ENCODE measurements around the gene MALT1. TPM values are rescaled to one million over a fixed set of nuclear protein-coding genes. Genes with fewer than 3 reads are reported as not detected.

MALT1 gene
- total RNA-seq, 1 donor from 2014 or later: 14.5 TPM

DNA sequence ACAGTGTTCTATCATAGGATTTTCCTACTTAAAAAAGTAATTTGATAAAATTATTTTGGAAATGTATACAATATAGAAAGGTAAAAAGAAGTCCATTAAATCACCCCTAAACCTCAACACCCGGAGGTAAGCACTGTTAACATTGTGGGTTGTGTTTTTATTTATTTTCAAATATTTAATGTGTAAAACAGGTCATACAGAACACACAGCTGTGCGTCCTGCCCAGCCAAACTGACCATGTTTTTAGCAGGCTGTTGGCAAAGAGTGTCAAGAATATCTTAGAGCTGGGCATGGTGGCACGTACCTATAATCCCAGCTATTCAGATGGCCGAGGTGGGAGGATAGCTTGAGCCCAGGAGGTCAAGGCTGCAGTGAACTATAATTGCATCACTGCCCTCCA lies 114.6 kb downstream of the MALT1 start:
- Histone ChIP-seq H3K27me3 (no peaks in the 10 kb centered on the region), H3K36me3 (no peaks in the 10 kb centered on the region), H3K4me3 (no peak overlapping the region), H3K9me3 (no peaks in the 10 kb centered on the region), H3K27ac (peak overlapping the region; percentile 90 to 94), H3K4me1 (peaks cover 16 to 21% of the 10 kb centered on the region in 2 donors)
- intact Hi-C loops (cut with DNase I): loop anchor here (5.0 kb wide), 2 partner anchors 71 to 191 kb away; no protein-coding TSS in a partner anchor
- TF ChIP-seq CTCF (IDR thresholded peaks at IDR 0.05): no peak
- DNase-seq (ENCODE audit: low spot score in 2 of 2): no peak

DNA sequence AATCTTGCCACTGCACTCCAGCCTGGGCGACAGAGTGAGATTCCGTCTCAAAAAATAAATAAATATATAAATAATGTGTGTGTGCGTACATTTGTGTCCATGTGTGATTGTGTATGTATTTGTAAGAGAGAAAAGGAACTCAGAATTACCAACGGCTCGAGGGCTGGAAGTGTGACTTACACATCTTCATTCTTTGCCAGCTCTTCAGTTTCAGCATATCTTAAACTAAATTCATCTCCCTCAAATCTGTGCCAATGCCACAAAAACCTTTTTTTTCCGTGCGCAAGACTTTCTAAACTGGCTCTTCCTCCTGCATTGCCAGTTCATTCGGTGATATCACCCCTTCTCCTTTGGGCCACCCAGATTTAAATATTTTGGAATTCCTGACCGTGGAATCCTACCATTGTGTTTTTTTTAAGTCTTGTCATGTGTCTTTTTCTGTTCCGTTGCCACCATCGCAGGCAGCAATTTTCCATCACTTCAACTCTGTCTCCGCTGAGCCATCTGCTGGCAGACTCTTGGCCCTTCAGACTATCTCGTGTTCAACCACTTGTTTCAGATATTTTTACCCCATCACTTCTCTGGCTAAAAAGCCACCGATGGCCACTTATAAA lies 116.4 kb downstream of the MALT1 start:
- DNase-seq (ENCODE audit: low spot score in 2 of 2): no peak
- H3K4me3 ChIP-seq: no peak overlapping the region
- H3K27me3 ChIP-seq: no peaks in the 10 kb centered on the region
- H3K27ac ChIP-seq: peak overlapping the region in 1 of 2 donors; percentile 47
- no peak for TF ChIP-seq CTCF (IDR thresholded peaks at IDR 0.05)
- intact Hi-C loops (cut with DNase I): loop anchor here (5.0 kb wide), 2 partner anchors 70 to 190 kb away; no protein-coding TSS in a partner anchor
- H3K4me1 ChIP-seq: peaks cover 15 to 16% of the 10 kb centered on the region in 2 donors
- H3K36me3 ChIP-seq: no peaks in the 10 kb centered on the region
- H3K9me3 ChIP-seq: no peaks in the 10 kb centered on the region

- Histone ChIP-seq H3K36me3 (no peaks in the 10 kb centered on the region), H3K27me3 (no peaks in the 10 kb centered on the region), H3K9me3 (no peaks in the 10 kb centered on the region), H3K27ac (peak overlapping the region; percentile 32 to 47), H3K4me1 (peaks cover 15 to 16% of the 10 kb centered on the region in 2 donors), H3K4me3 (no peak overlapping the region)
- no peak for TF ChIP-seq CTCF (IDR thresholded peaks at IDR 0.05)
- no peak for DNase-seq (ENCODE audit: low spot score in 2 of 2)
- intact Hi-C loops (cut with DNase I): loop anchor here (5.0 kb wide), 2 partner anchors 69 to 189 kb away; no protein-coding TSS in a partner anchor
Observed at GRCh38 chr18:58788470-58788869, 117.2 kb downstream of the MALT1 start.

- Histone ChIP-seq H3K9me3 (no peaks in the 10 kb centered on the region), H3K4me1 (peaks cover 15 to 16% of the 10 kb centered on the region in 2 donors), H3K36me3 (no peaks in the 10 kb centered on the region), H3K27me3 (no peaks in the 10 kb centered on the region), H3K4me3 (no peak overlapping the region), H3K27ac (peak overlapping the region; percentile 32 to 49)
- no peak for DNase-seq (ENCODE audit: low spot score in 2 of 2)
- intact Hi-C loops (cut with DNase I): loop anchor here (5.0 kb wide), 2 partner anchors 68 to 188 kb away; no protein-coding TSS in a partner anchor
- no peak for TF ChIP-seq CTCF (IDR thresholded peaks at IDR 0.05)
Observed at GRCh38 chr18:58788971-58789875, 118.0 kb downstream of the MALT1 start.

DNA sequence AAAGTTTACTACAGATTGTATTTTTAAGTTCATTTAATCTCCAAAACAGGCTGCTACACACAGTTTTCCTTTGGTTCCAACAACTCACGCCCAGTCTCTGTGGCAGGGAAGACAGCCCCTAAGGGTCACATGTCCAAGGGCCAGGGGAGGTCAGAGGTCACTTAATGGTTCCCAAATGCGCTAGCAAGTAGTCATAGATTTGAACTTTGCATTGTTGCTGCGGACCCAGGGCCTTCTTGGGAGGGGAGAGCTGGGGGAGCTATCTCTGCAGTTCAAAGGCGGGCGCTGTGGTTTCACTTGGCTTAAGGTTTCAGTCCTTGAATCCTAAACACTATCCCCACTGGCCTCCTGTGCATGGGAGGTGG lies 118.6 kb downstream of the MALT1 start:
- peak overlapping the region in 1 of 2 donors; percentile 49 for H3K27ac ChIP-seq
- H3K27me3 ChIP-seq: no peaks in the 10 kb centered on the region
- TF ChIP-seq CTCF (IDR thresholded peaks at IDR 0.05): no peak
- H3K36me3 ChIP-seq: no peaks in the 10 kb centered on the region
- DNase-seq (ENCODE audit: low spot score in 2 of 2): no peak
- no peaks in the 10 kb centered on the region for H3K9me3 ChIP-seq
- intact Hi-C loops (cut with DNase I): loop anchor here (5.0 kb wide), 2 partner anchors 67 to 187 kb away; no protein-coding TSS in a partner anchor
- H3K4me1 ChIP-seq: peaks cover 9 to 12% of the 10 kb centered on the region in 2 donors
- H3K4me3 ChIP-seq: no peak overlapping the region
